GM12878 (cell line): ENCODE measurements around the gene NCLN. TPM values are rescaled to one million over a fixed set of nuclear protein-coding genes. Genes with fewer than 3 reads are reported as not detected.

Source experiments
- ASH2L ChIP-seq: fragments of 300-600, 200-600 bp; sonication (generic); IDR thresholded peaks from 2 replicates; pipeline ENCODE4 v1.6.1; 2017; ENCODE audit warnings: low read depth, mild to moderate bottlenecking, borderline replicate concordance
- ATF2 ChIP-seq: IDR thresholded peaks from 2 replicates; pipeline ENCODE4 v1.6.1; 2012; ENCODE audit warnings: low read length, inconsistent platforms
- BACH1 ChIP-seq: fragments of 450-650 bp; IDR thresholded peaks from 2 replicates; pipeline ENCODE4 v1.6.1; 2017; ENCODE audit warnings: mild to moderate bottlenecking, borderline replicate concordance
- BCL11A ChIP-seq: IDR thresholded peaks from 2 replicates; pipeline ENCODE4 v1.6.1; 2011; ENCODE audit warnings: low read depth, low read length
- E4F1 ChIP-seq: fragments of 450-650 bp; IDR thresholded peaks from 2 replicates; pipeline ENCODE4 v1.6.1; 2018; ENCODE audit warnings: borderline replicate concordance, mild to moderate bottlenecking; ENCODE audit not compliant: partially characterized antibody
- EED ChIP-seq: sonication (generic); IDR thresholded peaks from 2 replicates; pipeline ENCODE4 v1.6.1; 2016; ENCODE audit warnings: antibody characterized with exemption, low read depth
- FOXK2 ChIP-seq: fragments of 450-650 bp; IDR thresholded peaks from 2 replicates; pipeline ENCODE4 v1.6.1; 2017; ENCODE audit warnings: mild to moderate bottlenecking, moderate library complexity
- HSF1 ChIP-seq: fragments of 150-350 bp; IDR thresholded peaks from 2 replicates; pipeline ENCODE4 v1.6.1; 2014; ENCODE audit warnings: mild to moderate bottlenecking, low read depth, low read length
- IRF3 ChIP-seq: fragments of 450-650 bp; IDR thresholded peaks from 2 replicates; pipeline ENCODE4 v1.6.1; 2014; ENCODE audit warnings: mild to moderate bottlenecking
- IRF4 ChIP-seq: IDR thresholded peaks from 2 replicates; pipeline ENCODE4 v1.6.1; 2011; ENCODE audit warnings: low read depth, low read length
- JUNB ChIP-seq: IDR thresholded peaks from 2 replicates; pipeline ENCODE4 v1.6.1; 2016; ENCODE audit warnings: antibody characterized with exemption, mild to moderate bottlenecking
- PKNOX1 ChIP-seq: fragments of 450-650 bp; IDR thresholded peaks from 2 replicates; pipeline ENCODE4 v1.6.1; 2016; ENCODE audit warnings: mild to moderate bottlenecking
- POLR2A ChIP-seq: IDR thresholded peaks from 2 replicates; pipeline ENCODE4 v1.6.1; 2011; ENCODE audit warnings: low read depth, mild to moderate bottlenecking, low read length
- POU2F2 ChIP-seq: IDR thresholded peaks from 3 replicates; pipeline ENCODE4 v1.6.1; 2011; ENCODE audit warnings: low read depth, mild to moderate bottlenecking, low read length, borderline replicate concordance
- YY1 ChIP-seq: IDR thresholded peaks from 2 replicates; pipeline ENCODE4 v1.6.1; 2011; ENCODE audit warnings: low read depth, mild to moderate bottlenecking, low read length
- ZNF687 ChIP-seq: fragments of 450-650 bp; IDR thresholded peaks from 2 replicates; pipeline ENCODE4 v1.6.1; 2017; ENCODE audit warnings: mild to moderate bottlenecking, moderate library complexity
- polyA plus RNA-seq, 11 experiments: library from polyadenylated mRNA; depleted of rRNA in 4 of 11; unstranded in 6 of 11; stranded (reverse) in 5 of 11; fragments of >200 nt; fragmentation: Nextera tagmentation in 4 of 11; fragmentation: Illumina TruSeq in 1 of 11; extraction: Ambion mirVana in 4 of 11; extraction: Trizol in 1 of 11; gene quantifications; 1 replicate in 1 of 11; 2 replicates in 10 of 11; pipeline versions ENCODE4 v1.2.1 to v1.2.3, GENCODE V29; 2011 to 2016; ENCODE audit warnings: inconsistent platforms in 2 of 11, missing spikeins in 2 of 11, low read depth in 1 of 11
- total RNA-seq, 4 experiments: library from RNA; depleted of rRNA in 3 of 4; stranded (reverse); fragments of >200 nt in 3 of 4; fragmentation: Illumina TruSeq in 1 of 4; extraction: Trizol in 1 of 4; gene quantifications; 2 replicates each; pipeline versions ENCODE4 v1.2.1 to v1.2.3, GENCODE V29; 2013 to 2021

Gene NCLN
- total and polyA plus RNA-seq, 10 of the 15 experiments (the other 5 are each of a cell fraction or from before 2014, with no cell fraction given), result 2.2 to 79.1 (median 36.0) TPM

GRCh38 chr19:3178973-3179738 is 6.6 kb upstream of the NCLN start (continued):
- TF ChIP-seq ZNF687 (peak; percentile 12), IRF4 (no peak), BCL11A (no peak), YY1 (peak; percentile 58), FOXK2 (no peak), HSF1 (no peak), POU2F2 (no peak), JUNB (no peak), PKNOX1 (no peak), E4F1 (no peak), IRF3 (no peak), EED (no peak), ASH2L (no peak), BACH1 (peak; percentile 28; the same call in 1 of the 2 replicates), POLR2A (peak; percentile 41), ATF2 (no peak)
